AG04450 (cell line): ENCODE data around the gene ZNF582. TPM values are rescaled to one million over a fixed set of nuclear protein-coding genes. Genes with fewer than 3 reads are reported as not detected.

ENCODE experiments used
- CTCF ChIA-PET: fragments of 300-600, 350-600 bp; formaldehyde crosslinking; extraction: SDS; loops from one replicate; lab custom pipeline; 2022; ENCODE audit warnings: antibody characterized with exemption, inconsistent platforms; lab: Charles Lee
- POLR2A ChIA-PET: fragments of 350-600 bp; formaldehyde crosslinking; extraction: SDS; loops from one replicate; lab custom pipeline; 2021; ENCODE audit warnings: antibody characterized with exemption, inconsistent platforms; lab: Yijun Ruan, JAX
- DNase-seq: peaks from one replicate; pipeline ENCODE4 v3.0.0-alpha.2; 2011; ENCODE audit warnings: low read depth, low spot score
- H3K27ac ChIP-seq: one replicate; pipeline ENCODE4 v1.5.1; 2012; ENCODE audit warnings: low read depth, low read length, control low read depth
- H3K27me3 ChIP-seq: one replicate; pipeline ENCODE4 v1.6.0; 2012; ENCODE audit warnings: low read length; ENCODE audit not compliant: control insufficient read depth, insufficient read depth
- H3K4me3 ChIP-seq: 2 replicates; pipeline ENCODE4 v1.5.1; 2011; ENCODE audit warnings: mild to moderate bottlenecking, low read depth, low read length, control low read depth
- H3K9me3 ChIP-seq: 2 replicates; pipeline ENCODE4 v1.5.1; 2012; ENCODE audit warnings: low read length; ENCODE audit not compliant: control insufficient read depth, insufficient read depth
- polyA plus RNA-seq: library from polyadenylated mRNA; depleted of rRNA; stranded (reverse); fragments of >200 nt; gene quantifications from 2 replicates; pipeline ENCODE4 v1.2.3, GENCODE V29; 2011
- TF ChIP-seq, protein P1 (sequence below): IDR thresholded peaks from 2 replicates; pipeline ENCODE4 v1.5.1; 2011; ENCODE audit warnings: low read depth, low read length, control low read depth, inconsistent platforms

Gene ZNF582
- polyA plus RNA-seq, 1 experiment: 3.9 TPM

- TF ChIP-seq, protein P1, sequence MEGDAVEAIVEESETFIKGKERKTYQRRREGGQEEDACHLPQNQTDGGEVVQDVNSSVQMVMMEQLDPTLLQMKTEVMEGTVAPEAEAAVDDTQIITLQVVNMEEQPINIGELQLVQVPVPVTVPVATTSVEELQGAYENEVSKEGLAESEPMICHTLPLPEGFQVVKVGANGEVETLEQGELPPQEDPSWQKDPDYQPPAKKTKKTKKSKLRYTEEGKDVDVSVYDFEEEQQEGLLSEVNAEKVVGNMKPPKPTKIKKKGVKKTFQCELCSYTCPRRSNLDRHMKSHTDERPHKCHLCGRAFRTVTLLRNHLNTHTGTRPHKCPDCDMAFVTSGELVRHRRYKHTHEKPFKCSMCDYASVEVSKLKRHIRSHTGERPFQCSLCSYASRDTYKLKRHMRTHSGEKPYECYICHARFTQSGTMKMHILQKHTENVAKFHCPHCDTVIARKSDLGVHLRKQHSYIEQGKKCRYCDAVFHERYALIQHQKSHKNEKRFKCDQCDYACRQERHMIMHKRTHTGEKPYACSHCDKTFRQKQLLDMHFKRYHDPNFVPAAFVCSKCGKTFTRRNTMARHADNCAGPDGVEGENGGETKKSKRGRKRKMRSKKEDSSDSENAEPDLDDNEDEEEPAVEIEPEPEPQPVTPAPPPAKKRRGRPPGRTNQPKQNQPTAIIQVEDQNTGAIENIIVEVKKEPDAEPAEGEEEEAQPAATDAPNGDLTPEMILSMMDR: no peak
- Histone ChIP-seq H3K27me3 (no peaks in the 10 kb centered on the region), H3K4me3 (peak overlapping the region; percentile 96), H3K27ac (no peak overlapping the region), H3K9me3 (peaks cover 38% of the 10 kb centered on the region)
- ChIA-PET POLR2A (no interaction called here), CTCF (no interaction called here)
- no peak for DNase-seq
Measured at GRCh38 chr19:56405062-56405461, 11.7 kb upstream of the ZNF582 start.

- Histone ChIP-seq H3K4me3 (peak overlapping the region; percentile 96), H3K27me3 (no peaks in the 10 kb centered on the region), H3K27ac (peak overlapping the region; percentile 42), H3K9me3 (peaks cover 38% of the 10 kb centered on the region)
- DNase-seq: no peak
- CTCF ChIA-PET: no interaction called here
- POLR2A ChIA-PET: no interaction called here
- TF ChIP-seq, protein P1: no peak
Measured at GRCh38 chr19:56404705-56405056, 11.3 kb upstream of the ZNF582 start.

GRCh38 chr19:56403764-56404704 is 10.7 kb upstream of the ZNF582 start, which contains the start of gene ZNF583:
Gene ZNF583, plus strand, starts transcription at chr19:56404332. Its CDS starts 2,783 bp downstream, at chr19:56407115.
- peak; percentile 93 for DNase-seq
- TF ChIP-seq, protein P1: no peak
- POLR2A ChIA-PET: interaction anchor here (0.6 to 1.1 kb wide), 7 partner anchors 11 to 1170 kb away, joined by 3 to 5 read pairs (median 3); partner anchors contain the start of genes ZNF582, ZNF71 and ZNF787
- H3K4me3 ChIP-seq: peak within 1 kb of the TSS; percentile 96
- peak within 1 kb of the TSS; percentile 91 for H3K27ac ChIP-seq
- H3K9me3 ChIP-seq: peaks cover 40% of the 10 kb centered on the region
- no peaks in the 10 kb centered on the region for H3K27me3 ChIP-seq
- CTCF ChIA-PET: interaction anchor here (0.6 to 3.4 kb wide), 2 partner anchors 11 to 900 kb away, joined by 3 to 19 read pairs; partner anchors contain the start of gene ZNF582

GRCh38 chr19:56403261-56403660 is 9.9 kb upstream of the ZNF582 start:
- TF ChIP-seq, protein P1: no peak
- H3K9me3 ChIP-seq: peaks cover 46% of the 10 kb centered on the region
- ChIA-PET CTCF (interaction anchor here (0.6 to 3.4 kb wide), 2 partner anchors 10 to 900 kb away, joined by 3 to 19 read pairs; partner anchors contain the start of gene ZNF582), POLR2A (interaction anchor here (0.6 to 1.1 kb wide), 7 partner anchors 10 to 1171 kb away, joined by 3 to 5 read pairs (median 3); partner anchors contain the start of genes ZNF582, ZNF71 and ZNF787)
- peak overlapping the region; percentile 91 for H3K27ac ChIP-seq
- peak; percentile 3 for DNase-seq
- no peaks in the 10 kb centered on the region for H3K27me3 ChIP-seq
- peak overlapping the region; percentile 96 for H3K4me3 ChIP-seq

GRCh38 chr19:56400485-56400884 is 7.2 kb upstream of the ZNF582 start:
- no peaks in the 10 kb centered on the region for H3K27me3 ChIP-seq
- no peak overlapping the region for H3K4me3 ChIP-seq
- no peak overlapping the region for H3K27ac ChIP-seq
- TF ChIP-seq, protein P1: no peak
- no peak for DNase-seq
- ChIA-PET CTCF (interaction anchor here (2.4 kb wide), 1 partner anchor 33 kb away, joined by 5 read pairs; no protein-coding TSS in a partner anchor), POLR2A (no interaction called here)
- peaks cover 44% of the 10 kb centered on the region for H3K9me3 ChIP-seq
